HCT116 (cell line): ENCODE data around the gene SMARCA5. TPM values are rescaled to one million over a fixed set of nuclear protein-coding genes. Genes with fewer than 3 reads are reported as not detected.

Experiments
- ATAC-seq: fragments of 200-7000 bp; cut with Tn5 transposase; 2 replicates; pipeline ENCODE4 v1.9.1; 2020; ENCODE audit warnings: mild to moderate bottlenecking, moderate library complexity
- BruUV-seq: library from RNA; stranded (reverse); fragments of 400-500 nt; replicated peaks from 2 replicates; lab custom pipeline; 2021; lab: Mats Ljungman, UMichigan
- CTCF ChIA-PET: fragments of 300-600 bp; sonication (Branson Sonifier 250); formaldehyde crosslinking; loops from one replicate; lab custom pipeline; 2021; ENCODE audit warnings: antibody characterized with exemption; lab: Charles Lee
- POLR2A ChIA-PET: fragments of 300-600, 350-600 bp; sonication (Branson Sonifier 250); formaldehyde crosslinking; loops from one replicate; lab custom pipeline; 2021; ENCODE audit warnings: antibody characterized with exemption; lab: Charles Lee
- RAD21 ChIA-PET, 2 experiments: fragments of 300-600 bp; sonication (Branson Sonifier 250); formaldehyde crosslinking; loops; one replicate each; lab custom pipeline; 2023; ENCODE audit warnings: low total read pairs in 2 of 2; ENCODE audit not compliant: uncharacterized antibody in 2 of 2, unreplicated experiment in 2 of 2, low non-redundant PET in 1 of 2; lab: Charles Lee
- DNase-seq: peaks from one replicate; pipeline ENCODE4 v3.0.0-alpha.2; 2010; ENCODE audit warnings: low read depth, low spot score
- H2AFZ ChIP-seq: fragments of 200-600 bp; shearing (Covaris generic), sonication (generic); 2 replicates; pipeline ENCODE4 v1.6.1; 2017; ENCODE audit warnings: low read depth, mixed run types, mixed read lengths, antibody characterized with exemption, low read length; ENCODE audit not compliant: poor library complexity, severe bottlenecking
- H3K27ac ChIP-seq: 2 replicates; pipeline ENCODE4 v1.5.1; 2012; ENCODE audit warnings: low read depth, low read length
- H3K27me3 ChIP-seq: fragments of 200-600 bp; sonication (generic); 2 replicates; pipeline ENCODE4 v1.6.1; 2016; ENCODE audit warnings: mixed run types, low read length, mixed read lengths; ENCODE audit not compliant: insufficient read depth
- H3K36me3 ChIP-seq, 2 experiments: fragments of 200-500 bp in 1 of 2; fragments of 200-600 bp in 1 of 2; sonication (Bioruptor generic) in 1 of 2; sonication (generic) in 1 of 2; 2 replicates each; pipeline versions ENCODE4 v1.5.1 to v1.6.1; 2014 to 2016; ENCODE audit warnings: low read length in 2 of 2, inconsistent platforms in 1 of 2, mixed read lengths in 1 of 2, mixed run types in 1 of 2; ENCODE audit not compliant: insufficient read depth in 2 of 2, control insufficient read depth in 1 of 2
- H3K4me1 ChIP-seq, 2 experiments: fragments of 200-600 bp in 1 of 2; sonication (generic) in 1 of 2; 2 replicates each; pipeline versions ENCODE4 v1.5.1 to v1.6.1; 2012 to 2017; ENCODE audit warnings: low read length in 2 of 2, inconsistent platforms in 1 of 2, mild to moderate bottlenecking in 1 of 2, mixed read lengths in 1 of 2, mixed run types in 1 of 2, moderate library complexity in 1 of 2; ENCODE audit not compliant: insufficient read depth in 2 of 2, control insufficient read depth in 1 of 2
- H3K4me2 ChIP-seq: fragments of 200-600 bp; sonication (generic); 2 replicates; pipeline ENCODE4 v1.6.1; 2017; ENCODE audit warnings: mixed run types, low read length, mixed read lengths
- H3K4me3 ChIP-seq, 2 experiments: fragments of 200-600 bp in 1 of 2; sonication (generic) in 1 of 2; replicated peaks in 1 of 2; 2 replicates each; pipeline ENCODE4 v1.5.1; 2011 to 2016; ENCODE audit warnings: low read length in 2 of 2, control low read depth in 1 of 2, low read depth in 1 of 2, mild to moderate bottlenecking in 1 of 2, mixed read lengths in 1 of 2, mixed run types in 1 of 2
- H3K79me2 ChIP-seq: fragments of 200-600 bp; sonication (generic); 2 replicates; pipeline ENCODE4 v1.6.1; 2017; ENCODE audit warnings: mild to moderate bottlenecking, mixed run types, low read length, moderate library complexity, mixed read lengths; ENCODE audit not compliant: insufficient read depth
- H3K9ac ChIP-seq: fragments of 200-600 bp; sonication (generic); 2 replicates; pipeline ENCODE4 v1.6.1; 2016; ENCODE audit warnings: low read length, mixed read lengths
- H3K9me2 ChIP-seq: fragments of 200-600 bp; sonication (generic), shearing (Covaris generic); 2 replicates; pipeline ENCODE4 v1.6.1; 2017; ENCODE audit warnings: mixed run types, mild to moderate bottlenecking, moderate library complexity; ENCODE audit not compliant: insufficient read depth
- H3K9me3 ChIP-seq, 2 experiments: fragments of 200-500 bp in 1 of 2; fragments of 200-600 bp in 1 of 2; sonication (Bioruptor generic) in 1 of 2; sonication (generic) in 1 of 2; 2 replicates each; pipeline ENCODE4 v1.6.1; 2014 to 2017; ENCODE audit warnings: low read length in 2 of 2, mixed read lengths in 2 of 2, inconsistent platforms in 1 of 2, low read depth in 1 of 2, mild to moderate bottlenecking in 1 of 2, mixed run types in 1 of 2, moderate library complexity in 1 of 2; ENCODE audit not compliant: control insufficient read depth in 1 of 2, insufficient read depth in 1 of 2
- H4K20me1 ChIP-seq: fragments of 200-600 bp; sonication (generic), shearing (Covaris generic); 2 replicates; pipeline ENCODE4 v1.6.1; 2017; ENCODE audit warnings: mixed run types, mild to moderate bottlenecking, moderate library complexity; ENCODE audit not compliant: insufficient read depth
- ATF3 ChIP-seq: IDR thresholded peaks from 2 replicates; pipeline ENCODE4 v1.6.1; 2012
- EGR1 ChIP-seq: IDR thresholded peaks from 2 replicates; pipeline ENCODE4 v1.6.1; 2012; ENCODE audit warnings: low read depth
- ELF1 ChIP-seq: IDR thresholded peaks from 2 replicates; pipeline ENCODE4 v1.6.1; 2012; ENCODE audit warnings: low read depth, borderline replicate concordance
- JUND ChIP-seq: IDR thresholded peaks from 2 replicates; pipeline ENCODE4 v1.6.1; 2012
- MAX ChIP-seq: IDR thresholded peaks from 2 replicates; pipeline ENCODE4 v1.6.1; 2012
- POLR2A ChIP-seq: IDR thresholded peaks from 2 replicates; pipeline ENCODE4 v1.7.0; 2011; ENCODE audit warnings: borderline replicate concordance; ENCODE audit not compliant: insufficient read depth, insufficient read length; ENCODE audit errors: extremely low read depth
- RAD21 ChIP-seq: IDR thresholded peaks from 2 replicates; pipeline ENCODE4 v1.6.1; 2012; ENCODE audit warnings: low read depth, mild to moderate bottlenecking
- SP1 ChIP-seq: IDR thresholded peaks from 2 replicates; pipeline ENCODE4 v1.6.1; 2012; ENCODE audit warnings: low read depth
- SRF ChIP-seq: IDR thresholded peaks from 2 replicates; pipeline ENCODE4 v1.6.1; 2012; ENCODE audit warnings: low read depth
- TCF7L2 ChIP-seq: IDR thresholded peaks from 2 replicates; pipeline ENCODE4 v1.7.0; 2011; ENCODE audit warnings: borderline replicate concordance, inconsistent platforms; ENCODE audit not compliant: insufficient read depth, insufficient read length; ENCODE audit errors: extremely low read depth
- YY1 ChIP-seq: IDR thresholded peaks from 2 replicates; pipeline ENCODE4 v1.6.1; 2011; ENCODE audit warnings: low read length, low read depth, moderate library complexity, mild to moderate bottlenecking; ENCODE audit not compliant: insufficient replicate concordance; ENCODE audit errors: extremely low read depth
- ZBTB33 ChIP-seq: IDR thresholded peaks from 2 replicates; pipeline ENCODE4 v1.6.1; 2011; ENCODE audit warnings: mild to moderate bottlenecking, low read length, moderate library complexity; ENCODE audit not compliant: insufficient replicate concordance; ENCODE audit errors: extremely low read depth
- ZFX ChIP-seq: fragments of 450-650 bp; IDR thresholded peaks from 2 replicates; pipeline ENCODE4 v1.6.1; 2017
- ZNF274 ChIP-seq: fragments of 200-500 bp; sonication (Bioruptor generic); IDR thresholded peaks from 2 replicates; pipeline ENCODE4 v1.6.1; 2014; ENCODE audit warnings: mild to moderate bottlenecking, low read depth, low read length, inconsistent platforms
- intact Hi-C: fragments of 100-400 bp; cut with micrococcal nuclease; formaldehyde crosslinking; loops from 2 replicates; pipeline ENCODE4 v1.10.0; 2022
- total RNA-seq: library from RNA; stranded (reverse); gene quantifications from one replicate; pipeline ENCODE4 v1.2.1, GENCODE V29; 2021; ENCODE audit not compliant: unreplicated experiment

SMARCA5 gene
- total RNA-seq, 1 experiment from 2014 or later = 61.2 TPM

- no peak for DNase-seq
- H2AFZ ChIP-seq = no peak overlapping the region
- POLR2A ChIA-PET = no interaction called here
- H3K4me3 ChIP-seq = no peak overlapping the region
- H3K27ac ChIP-seq = no peak overlapping the region
- H3K79me2 ChIP-seq = no peaks in the 10 kb centered on the region
- no peaks in the 10 kb centered on the region for H3K4me1 ChIP-seq
- H3K9me2 ChIP-seq = no peaks in the 10 kb centered on the region
- H3K9ac ChIP-seq = no peak overlapping the region
- H3K27me3 ChIP-seq = no peaks in the 10 kb centered on the region
- no peak overlapping the region for H3K4me2 ChIP-seq
- intact Hi-C loops = no loop called here
- RAD21 ChIA-PET = no interaction called here
- CTCF ChIA-PET = no interaction called here
- no TSS peak for BruUV-seq
- TF ChIP-seq JUND (no peak), ZFX (no peak), SP1 (no peak), RAD21 (no peak), ZBTB33 (no peak), SRF (no peak), TCF7L2 (no peak), EGR1 (no peak), ELF1 (no peak), ZNF274 (no peak), YY1 (no peak), POLR2A (no peak), ATF3 (no peak), MAX (no peak)
- no peaks in the 10 kb centered on the region for H3K9me3 ChIP-seq
- ATAC-seq = no peak
- H4K20me1 ChIP-seq = no peaks in the 10 kb centered on the region
- no peaks in the 10 kb centered on the region for H3K36me3 ChIP-seq
Measured at GRCh38 chr4:143473334-143474126, 40.0 kb upstream of the SMARCA5 start.
